Activated naive CD8-positive, alpha-beta T cell treated with anti-CD3 and anti-CD28 coated beads, Interleukin-2, amount 10 ng/mL, durations not matched to agents 7 days and 5 days (primary cell): ENCODE data around the gene NFKBIE. TPM values are rescaled to one million over a fixed set of nuclear protein-coding genes. Genes with fewer than 3 reads are reported as not detected.

Experiments
- ATAC-seq: fragments of 150-1000 bp; cut with Tn5 transposase; one replicate; pipeline ENCODE4 v1.10.0; 2021; ENCODE audit warnings: low read depth, moderate library complexity
- POLR2A ChIA-PET: fragments of 350-600 bp; sonication (Branson Sonifier 250); formaldehyde crosslinking; loops from one replicate; lab custom pipeline; 2021; ENCODE audit warnings: antibody characterized with exemption; lab: Charles Lee
- DNase-seq: peaks from one replicate; pipeline ENCODE4 v3.0.0; 2021
- H3K27ac Mint-ChIP-seq: one replicate; pipeline ENCODE4 v1.8.0; 2022; ENCODE audit warnings: mild to moderate bottlenecking, mixed read lengths
- H3K27me3 Mint-ChIP-seq: one replicate; pipeline ENCODE4 v1.8.0; 2022; ENCODE audit warnings: mild to moderate bottlenecking, moderate library complexity, mixed read lengths
- H3K36me3 Mint-ChIP-seq: one replicate; pipeline ENCODE4 v1.8.0; 2021; ENCODE audit warnings: mild to moderate bottlenecking, mixed read lengths
- H3K4me1 Mint-ChIP-seq: one replicate; pipeline ENCODE4 v1.8.0; 2021; ENCODE audit warnings: mixed read lengths
- H3K4me3 Mint-ChIP-seq: one replicate; pipeline ENCODE4 v1.8.0; 2022; ENCODE audit warnings: mild to moderate bottlenecking, moderate library complexity, mixed read lengths
- H3K9me3 Mint-ChIP-seq: one replicate; pipeline ENCODE4 v1.8.0; 2021; ENCODE audit warnings: mixed read lengths
- total RNA-seq, 2 experiments: library from RNA; stranded (reverse); gene quantifications; one replicate each; pipeline ENCODE4 v1.2.3, GENCODE V29; 2021

NFKBIE gene
- total RNA-seq, 2 experiments from 2014 or later = 14.0 to 14.3 TPM

GRCh38 chr6:44217332-44218143 is 47.8 kb downstream of the NFKBIE start:
- POLR2A ChIA-PET = no interaction called here
- H3K36me3 Mint-ChIP-seq = no peaks in the 10 kb centered on the region
- peaks cover 15% of the 10 kb centered on the region for H3K27me3 Mint-ChIP-seq
- H3K9me3 Mint-ChIP-seq = no peaks in the 10 kb centered on the region
- H3K4me3 Mint-ChIP-seq = no peak overlapping the region
- DNase-seq (no peak), ATAC-seq (no peak)
- H3K4me1 Mint-ChIP-seq = peaks cover 14% of the 10 kb centered on the region
- H3K27ac Mint-ChIP-seq = no peak overlapping the region

GRCh38 chr6:44216677-44217331 is 48.5 kb downstream of the NFKBIE start, which contains the start of gene MYMX:
TSS of gene MYMX (plus strand) at chr6:44216926. CDS start at chr6:44217472, 546 bp downstream.
- Mint-ChIP-seq H3K27me3 (peaks cover 18% of the 10 kb centered on the region), H3K4me3 (no peak within 1 kb of the TSS), H3K4me1 (peaks cover 7% of the 10 kb centered on the region), H3K9me3 (no peaks in the 10 kb centered on the region), H3K36me3 (no peaks in the 10 kb centered on the region), H3K27ac (no peak within 1 kb of the TSS)
- no peak for DNase-seq
- POLR2A ChIA-PET = interaction anchor here (0.7 kb wide), 2 partner anchors 31 to 272 kb away, joined by 3 to 4 read pairs; no protein-coding TSS in a partner anchor
- ATAC-seq = no peak

GRCh38 chr6:44214307-44214706 is 51.0 kb downstream of the NFKBIE start:
- POLR2A ChIA-PET = no interaction called here
- no peaks in the 10 kb centered on the region for H3K36me3 Mint-ChIP-seq
- H3K4me3 Mint-ChIP-seq = no peak overlapping the region
- H3K27ac Mint-ChIP-seq = no peak overlapping the region
- ATAC-seq = no peak
- H3K27me3 Mint-ChIP-seq = peaks cover 22% of the 10 kb centered on the region
- no peaks in the 10 kb centered on the region for H3K9me3 Mint-ChIP-seq
- H3K4me1 Mint-ChIP-seq = peaks cover 2% of the 10 kb centered on the region
- no peak for DNase-seq

GRCh38 chr6:44211284-44211683 is 54.1 kb downstream of the NFKBIE start:
- ATAC-seq = no peak

More at GRCh38 chr6:44211284-44211683, 54.1 kb downstream of the NFKBIE start:
- no peak for DNase-seq
- Mint-ChIP-seq H3K36me3 (no peaks in the 10 kb centered on the region), H3K27me3 (peaks cover 21% of the 10 kb centered on the region), H3K4me1 (no peaks in the 10 kb centered on the region), H3K9me3 (no peaks in the 10 kb centered on the region), H3K27ac (no peak overlapping the region), H3K4me3 (no peak overlapping the region)
- POLR2A ChIA-PET = no interaction called here

Other genes with a start within 250 kb of the NFKBIE start
- gene MRPL14, start 138.1 kb downstream of the NFKBIE start, total RNA-seq = 10 to 100 TPM; 44.1 to 51.6 TPM
- gene TMEM63B, start 138.0 kb downstream of the NFKBIE start, total RNA-seq = 10 to 100 TPM; 20.8 to 21.8 TPM
- not detected for gene CAPN11, start 106.7 kb downstream of the NFKBIE start, total RNA-seq
- not detected for gene MYMX, start 48.6 kb downstream of the NFKBIE start, total RNA-seq
- 10 to 100 TPM; 22.5 to 24.0 TPM for gene SLC29A1, start 42.0 kb downstream of the NFKBIE start, total RNA-seq
- 100 to 1,000 TPM; 453 to 466 TPM for gene HSP90AB1, start 18.4 kb downstream of the NFKBIE start, total RNA-seq
- gene SLC35B2, start 8.0 kb downstream of the NFKBIE start, total RNA-seq = 10 to 100 TPM; 28.4 TPM
- gene TMEM151B, start 4.9 kb upstream of the NFKBIE start, total RNA-seq = not detected
- 10 to 100 TPM; 23.0 to 23.2 TPM for gene AARS2, start 47.8 kb upstream of the NFKBIE start, total RNA-seq
- gene SPATS1, start 77.1 kb upstream of the NFKBIE start, total RNA-seq = not detected
- 10 to 100 TPM; 20.9 to 22.8 TPM for gene CDC5L, start 122.2 kb upstream of the NFKBIE start, total RNA-seq